GM18861 (cell line): ENCODE data around the gene CSF1.
"Not testable (repeated sequence)": the region's sequence is repeated elsewhere in the genome, so short reads cannot be mapped to it uniquely, and the experiment has no call there.

Experiments used
- ATAC-seq: cut with Tn5 transposase; IDR thresholded peaks from one replicate; pipeline ENCODE4 v1.9.1; 2021; ENCODE audit not compliant: unreplicated experiment

Gene CSF1

GRCh38 chr1:109917768-109918606, 7.3 kb downstream of the CSF1 start:
- ATAC-seq: no peak

GRCh38 chr1:109918671-109919070, 8.0 kb downstream of the CSF1 start:
- ATAC-seq: no peak

- ATAC-seq: no peak
Observed at GRCh38 chr1:109919303-109919702, 8.7 kb downstream of the CSF1 start.

- not testable (repeated sequence) for ATAC-seq
Observed at GRCh38 chr1:109920391-109920790, 9.7 kb downstream of the CSF1 start.

GRCh38 chr1:109922326-109922725, 11.7 kb downstream of the CSF1 start:
- ATAC-seq: no peak

- ATAC-seq: no peak
Observed at GRCh38 chr1:109923131-109923945, 12.7 kb downstream of the CSF1 start.

GRCh38 chr1:109923946-109924275, 13.3 kb downstream of the CSF1 start:
- ATAC-seq: no peak

- ATAC-seq: no peak
Observed at GRCh38 chr1:109924316-109924715, 13.7 kb downstream of the CSF1 start.

- ATAC-seq: no peak
Observed at GRCh38 chr1:109925159-109925990, 14.7 kb downstream of the CSF1 start.

- no peak for ATAC-seq
Observed at GRCh38 chr1:109926662-109927300, 16.1 kb downstream of the CSF1 start.

- ATAC-seq: no peak
Observed at GRCh38 chr1:109927356-109927755, 16.7 kb downstream of the CSF1 start.

GRCh38 chr1:109927911-109928321, 17.3 kb downstream of the CSF1 start:
- ATAC-seq: no peak

GRCh38 chr1:109928591-109929111, 18.0 kb downstream of the CSF1 start:
- no peak for ATAC-seq

GRCh38 chr1:109929170-109929569, 18.5 kb downstream of the CSF1 start:
- ATAC-seq: no peak

- ATAC-seq: no peak
Observed at GRCh38 chr1:109929588-109930251, 19.1 kb downstream of the CSF1 start.

GRCh38 chr1:109930252-109930993, 19.8 kb downstream of the CSF1 start:
- no peak for ATAC-seq

GRCh38 chr1:109931189-109931731, 20.6 kb downstream of the CSF1 start:
- ATAC-seq: no peak

GRCh38 chr1:109931911-109932636, 21.4 kb downstream of the CSF1 start:
- no peak for ATAC-seq
